ENCODE measurements around the gene SHISA9.

The SHISA9 gene

GRCh38 chr16:13176711-13177110 is 275.3 kb downstream of the SHISA9 start:
- Histone ChIP-seq H3K79me2 (ENCODE audit: low read length) (no peaks in the 10 kb centered on the region), H3K4me3 (ENCODE audit: low read length) (no peak overlapping the region), H3K27me3 (ENCODE audit: low read depth, low read length) (no peaks in the 10 kb centered on the region), H4K20me1 (ENCODE audit: insufficient read depth, low read length) (no peaks in the 10 kb centered on the region), H3K9ac (ENCODE audit: low read length) (no peak overlapping the region), H3K27ac (ENCODE audit: low read length) (no peak overlapping the region), H2AFZ (ENCODE audit: low read depth, low read length) (no peak overlapping the region), H3K4me1 (ENCODE audit: low read length) (peaks cover 3% of the 10 kb centered on the region), H3K36me3 (replicated peaks; ENCODE audit: low read depth, low read length) (no peaks in the 10 kb centered on the region), H3K4me2 (ENCODE audit: low read length) (no peak overlapping the region), H3K9me3 (ENCODE audit: insufficient read depth, low read length) (no peaks in the 10 kb centered on the region)
- TF ChIP-seq EZH2phosphoT487 (IDR thresholded peaks at IDR 0.05; ENCODE audit: low read depth) (no peak), CTCF (IDR thresholded peaks at IDR 0.05; ENCODE audit: low read depth, low read length) (no peak)

GRCh38 chr16:13178318-13178717 is 276.9 kb downstream of the SHISA9 start:
- Histone ChIP-seq H3K36me3 (replicated peaks; ENCODE audit: low read depth, low read length) (no peaks in the 10 kb centered on the region), H3K4me2 (ENCODE audit: low read length) (no peak overlapping the region)
- TF ChIP-seq CTCF (IDR thresholded peaks at IDR 0.05; ENCODE audit: low read depth, low read length) = no peak
- TF ChIP-seq EZH2phosphoT487 (IDR thresholded peaks at IDR 0.05; ENCODE audit: low read depth) = no peak

GRCh38 chr16:13181432-13181831 is 280.0 kb downstream of the SHISA9 start:
- Histone ChIP-seq H3K27ac (ENCODE audit: low read length) (no peak overlapping the region), H3K36me3 (replicated peaks; ENCODE audit: low read depth, low read length) (no peaks in the 10 kb centered on the region), H3K4me1 (ENCODE audit: low read length) (no peaks in the 10 kb centered on the region)

More at GRCh38 chr16:13178318-13178717, 276.9 kb downstream of the SHISA9 start:
- no peaks in the 10 kb centered on the region for H3K9me3 ChIP-seq (ENCODE audit: insufficient read depth, low read length)
- no peak overlapping the region for H3K4me3 ChIP-seq (ENCODE audit: low read length)
- H3K27me3 ChIP-seq (ENCODE audit: low read depth, low read length) = no peaks in the 10 kb centered on the region
- no peak overlapping the region for H3K9ac ChIP-seq (ENCODE audit: low read length)
- no peaks in the 10 kb centered on the region for H4K20me1 ChIP-seq (ENCODE audit: insufficient read depth, low read length)
- H3K27ac ChIP-seq (ENCODE audit: low read length) = no peak overlapping the region
- H3K79me2 ChIP-seq (ENCODE audit: low read length) = no peaks in the 10 kb centered on the region
- H3K4me1 ChIP-seq (ENCODE audit: low read length) = no peaks in the 10 kb centered on the region
- no peak overlapping the region for H2AFZ ChIP-seq (ENCODE audit: low read depth, low read length)

GRCh38 chr16:13186813-13187212 is 285.4 kb downstream of the SHISA9 start:
- H4K20me1 ChIP-seq (ENCODE audit: insufficient read depth, low read length) = no peaks in the 10 kb centered on the region
- H3K4me3 ChIP-seq (ENCODE audit: low read length) = no peak overlapping the region
- no peak for TF ChIP-seq EZH2phosphoT487 (IDR thresholded peaks at IDR 0.05; ENCODE audit: low read depth)
- TF ChIP-seq CTCF (IDR thresholded peaks at IDR 0.05; ENCODE audit: low read depth, low read length) = no peak
- H3K79me2 ChIP-seq (ENCODE audit: low read length) = no peaks in the 10 kb centered on the region
- no peak overlapping the region for H3K9ac ChIP-seq (ENCODE audit: low read length)
- no peaks in the 10 kb centered on the region for H3K4me1 ChIP-seq (ENCODE audit: low read length)
- no peak overlapping the region for H2AFZ ChIP-seq (ENCODE audit: low read depth, low read length)
- H3K27me3 ChIP-seq (ENCODE audit: low read depth, low read length) = peaks cover 13% of the 10 kb centered on the region
- H3K27ac ChIP-seq (ENCODE audit: low read length) = no peak overlapping the region
- H3K9me3 ChIP-seq (ENCODE audit: insufficient read depth, low read length) = no peaks in the 10 kb centered on the region
- H3K36me3 ChIP-seq (replicated peaks; ENCODE audit: low read depth, low read length) = no peaks in the 10 kb centered on the region
- no peak overlapping the region for H3K4me2 ChIP-seq (ENCODE audit: low read length)

More at GRCh38 chr16:13181432-13181831, 280.0 kb downstream of the SHISA9 start:
- no peaks in the 10 kb centered on the region for H4K20me1 ChIP-seq (ENCODE audit: insufficient read depth, low read length)
- no peak overlapping the region for H2AFZ ChIP-seq (ENCODE audit: low read depth, low read length)
- no peak overlapping the region for H3K4me3 ChIP-seq (ENCODE audit: low read length)
- no peak overlapping the region for H3K4me2 ChIP-seq (ENCODE audit: low read length)
- TF ChIP-seq CTCF (IDR thresholded peaks at IDR 0.05; ENCODE audit: low read depth, low read length) (no peak), EZH2phosphoT487 (IDR thresholded peaks at IDR 0.05; ENCODE audit: low read depth) (no peak)
- no peak overlapping the region for H3K9ac ChIP-seq (ENCODE audit: low read length)
- H3K27me3 ChIP-seq (ENCODE audit: low read depth, low read length) = 0 out of 2 replicates have a peak, but pooled peaks cover 4% of the 10 kb centered on the region
- no peaks in the 10 kb centered on the region for H3K9me3 ChIP-seq (ENCODE audit: insufficient read depth, low read length)
- no peaks in the 10 kb centered on the region for H3K79me2 ChIP-seq (ENCODE audit: low read length)
